HepG2 (cell line): ENCODE results near the gene GPN2. TPM values are rescaled to one million over a fixed set of nuclear protein-coding genes. Genes with fewer than 3 reads are reported as not detected.

Source experiments
- ATAC-seq: fragments of 200-7000 bp; cut with Tn5 transposase; 3 replicates; pipeline ENCODE4 v1.9.1; 2020; ENCODE audit warnings: mild to moderate bottlenecking, moderate library complexity
- BruUV-seq: library from RNA; stranded (reverse); fragments of 400-500 nt; replicated peaks from 2 replicates; lab custom pipeline; 2021; lab: Mats Ljungman, UMichigan
- CTCF ChIA-PET: fragments of 300-600 bp; formaldehyde crosslinking; extraction: SDS; loops from one replicate; lab custom pipeline; 2021; ENCODE audit warnings: low total read pairs, inconsistent platforms, low intra/inter-chr PET ratio; lab: Yijun Ruan, JAX
- POLR2A ChIA-PET: fragments of 350-600 bp; sonication (Branson Sonifier 250); formaldehyde crosslinking; loops from one replicate; lab custom pipeline; 2020; ENCODE audit warnings: antibody characterized with exemption, inconsistent platforms; lab: Yijun Ruan, JAX
- DNase-seq: peaks from one replicate; pipeline ENCODE4 v3.0.0-alpha.2; 2015; ENCODE audit warnings: low spot score
- FAIRE-seq: peaks from 3 replicates; lab custom pipeline; 2011; peaks lifted over from hg19 to GRCh38; lab: Jason Lieb, UNC
- H2AFZ ChIP-seq: one replicate; pipeline ENCODE4 v1.6.1; 2011; ENCODE audit warnings: low read length, inconsistent platforms
- H3K27ac ChIP-seq: fragments of 300-600 bp; 3 replicates; pipeline ENCODE4 v1.8.0; 2011; ENCODE audit warnings: mixed run types, mild to moderate bottlenecking, mixed read lengths, low read length, inconsistent platforms; ENCODE audit not compliant: insufficient read depth; ENCODE audit errors: extremely low read length
- H3K27me3 ChIP-seq, 2 experiments: fragments of 200-600 bp in 1 of 2; 2 replicates in 1 of 2; 3 replicates in 1 of 2; pipeline versions ENCODE4 v1.6.0 to v1.8.0; 2011; ENCODE audit warnings: low read length in 2 of 2, mild to moderate bottlenecking in 2 of 2, moderate library complexity in 2 of 2, inconsistent platforms in 1 of 2; ENCODE audit not compliant: insufficient read depth in 2 of 2, control insufficient read depth in 1 of 2
- H3K36me3 ChIP-seq, 2 experiments: fragments of 200-600 bp in 1 of 2; replicated peaks in 1 of 2; 2 replicates in 1 of 2; 3 replicates in 1 of 2; pipeline versions ENCODE4 v1.5.1 to v1.8.0; 2011; ENCODE audit warnings: low read length in 2 of 2, inconsistent platforms in 1 of 2; ENCODE audit not compliant: insufficient read depth in 2 of 2, control insufficient read depth in 1 of 2
- H3K4me1 ChIP-seq: 2 replicates; pipeline ENCODE4 v1.5.1; 2012; ENCODE audit warnings: low read length, inconsistent platforms; ENCODE audit not compliant: insufficient read depth
- H3K4me2 ChIP-seq: 2 replicates; pipeline ENCODE4 v1.6.0; 2011; ENCODE audit warnings: low read depth, low read length, inconsistent platforms
- H3K4me3 ChIP-seq, 3 experiments: fragments of 200-600 bp in 1 of 3; sonication (generic), shearing (Covaris generic) in 1 of 3; replicated peaks in 1 of 3; 2 replicates each; pipeline ENCODE4 v1.5.1; 2011 to 2016; ENCODE audit warnings: low read length in 3 of 3, inconsistent platforms in 2 of 3, low read depth in 2 of 3, mild to moderate bottlenecking in 2 of 3, control low read depth in 1 of 3, mixed read lengths in 1 of 3; ENCODE audit not compliant: insufficient read depth in 1 of 3
- H3K79me2 ChIP-seq: one replicate; pipeline ENCODE4 v1.6.1; 2011; ENCODE audit warnings: low read length, inconsistent platforms; ENCODE audit not compliant: insufficient read depth
- H3K9ac ChIP-seq: 2 replicates; pipeline ENCODE4 v1.6.0; 2011; ENCODE audit warnings: mild to moderate bottlenecking, low read depth, low read length, inconsistent platforms; ENCODE audit not compliant: insufficient read depth
- H3K9me3 ChIP-seq: 2 replicates; pipeline ENCODE4 v1.5.1; 2012; ENCODE audit warnings: mild to moderate bottlenecking, low read length
- H4K20me1 ChIP-seq: 2 replicates; pipeline ENCODE4 v1.6.0; 2011; ENCODE audit warnings: inconsistent platforms, mild to moderate bottlenecking, low read length, moderate library complexity; ENCODE audit not compliant: insufficient read depth
- CHD2 ChIP-seq: IDR thresholded peaks from 2 replicates; pipeline ENCODE4 v1.6.1; 2011; ENCODE audit warnings: low read depth, low read length, improper control_type of control experiment
- EP300 ChIP-seq, 3 experiments: sonication (generic) in 1 of 3; formaldehyde crosslinking in 1 of 3; IDR thresholded peaks; 2 replicates each; pipeline versions ENCODE4 v1.5.1 to v1.6.1; 2011 to 2020; ENCODE audit warnings: low read depth in 2 of 3, low read length in 2 of 3, borderline replicate concordance in 1 of 3, improper control_type of control experiment in 1 of 3, mild to moderate bottlenecking in 1 of 3, missing genetic modification reagents in 1 of 3, moderate library complexity in 1 of 3
- IKZF5 ChIP-seq: IDR thresholded peaks from 2 replicates; pipeline ENCODE4 v1.6.1; 2018; ENCODE audit warnings: missing genetic modification reagents, mild to moderate bottlenecking, missing compliant biosample characterization
- KMT2B ChIP-seq: IDR thresholded peaks from 2 replicates; pipeline ENCODE4 v1.6.1; 2016; ENCODE audit warnings: missing genetic modification reagents, missing compliant biosample characterization
- RBM39 ChIP-seq: fragments of 200-400 bp; formaldehyde crosslinking; IDR thresholded peaks from one replicate; pipeline ENCODE4 v1.6.1; 2018; ENCODE audit warnings: antibody characterized with exemption, mild to moderate bottlenecking, low read depth, low read length; ENCODE audit not compliant: poor library complexity, severe bottlenecking
- RFX3 ChIP-seq: IDR thresholded peaks from 2 replicates; pipeline ENCODE4 v1.6.1; 2016; ENCODE audit warnings: missing biosample characterization, missing genetic modification reagents
- TRAFD1 ChIP-seq: sonication (generic); formaldehyde crosslinking; IDR thresholded peaks from 2 replicates; pipeline ENCODE4 v1.5.1; 2020; ENCODE audit warnings: missing genetic modification reagents, mild to moderate bottlenecking, borderline replicate concordance
- ZBTB3 ChIP-seq: sonication (generic); formaldehyde crosslinking; IDR thresholded peaks from 2 replicates; pipeline ENCODE4 v1.4.0; 2020; ENCODE audit warnings: low read depth, mild to moderate bottlenecking, moderate library complexity, missing genetic modification reagents, borderline replicate concordance
- ZFP91 ChIP-seq: sonication (generic); formaldehyde crosslinking; IDR thresholded peaks from 2 replicates; pipeline ENCODE4 v1.9.0; 2022; ENCODE audit warnings: missing genetic modification reagents, mild to moderate bottlenecking, borderline replicate concordance
- ZMYM3 ChIP-seq: sonication (generic); formaldehyde crosslinking; IDR thresholded peaks from 2 replicates; pipeline ENCODE4 v1.5.1; 2020; ENCODE audit warnings: mild to moderate bottlenecking, missing genetic modification reagents
- ZNF230 ChIP-seq: sonication (generic); formaldehyde crosslinking; IDR thresholded peaks from 2 replicates; pipeline ENCODE4 v1.4.0; 2020; ENCODE audit warnings: mild to moderate bottlenecking, missing genetic modification reagents
- ZNF577 ChIP-seq: sonication (generic); formaldehyde crosslinking; IDR thresholded peaks from 2 replicates; pipeline ENCODE4 v1.4.0; 2020; ENCODE audit warnings: mild to moderate bottlenecking, low read depth, missing genetic modification reagents, borderline replicate concordance
- WGBS: methylation state at CpG from one replicate; pipeline ENCODE4 v1.1.6; 2017; ENCODE audit warnings: low lambda C conversion rate; 5-methylcytosine and 5-hydroxymethylcytosine counted together
- in situ Hi-C: cut with HindIII; loops from 2 replicates; pipeline ENCODE4 v1.10.0; 2017; ENCODE audit warnings: low pct_unique_long_range_greater_than_20kb; ENCODE audit not compliant: extremely low pct_ligation_motif_present
- intact Hi-C: fragments of 100-400 bp; cut with micrococcal nuclease; formaldehyde crosslinking; loops from one replicate; pipeline ENCODE4 v1.10.0; 2022; ENCODE audit not compliant: unreplicated experiment
- polyA plus RNA-seq, 8 experiments: library from polyadenylated mRNA; depleted of rRNA in 3 of 8; stranded (reverse) in 7 of 8; unstranded in 1 of 8; fragments of >200 nt; fragmentation: Illumina TruSeq in 4 of 8; extraction: Trizol in 4 of 8; gene quantifications; 2 replicates each; pipeline versions ENCODE4 v1.2.1 to v1.2.3, GENCODE V29; 2011 to 2016; ENCODE audit warnings: low read depth in 4 of 8, missing spikeins in 1 of 8, mixed read lengths in 1 of 8; ENCODE audit not compliant: insufficient read depth in 1 of 8
- total RNA-seq, 5 experiments: library from RNA; depleted of rRNA; stranded (reverse); fragments of >200 nt; fragmentation: Illumina TruSeq; extraction: Trizol; gene quantifications; 2 replicates each; pipeline ENCODE4 v1.2.3, GENCODE V29; 2016; ENCODE audit warnings: low read depth in 1 of 5

GPN2 gene
- total and polyA plus RNA-seq, 2 of the 13 experiments (the other 11 are each of a cell fraction or from before 2014, with no cell fraction given), result 19.3 to 38.9 TPM

- TF ChIP-seq TRAFD1 (peak; percentile 73; the same call in 1 of the 2 replicates), CHD2 (no peak), IKZF5 (CRISPR knock-in tag) (peak; percentile 66), ZNF577 (CRISPR knock-in tag) (no peak), ZNF230 (CRISPR knock-in tag) (peak; percentile 53), RFX3 (CRISPR knock-in tag) (no peak), ZMYM3 (peak; percentile 84), RBM39 (peak; percentile 84)
Measured at GRCh38 chr1:26889551-26890466, at the start of gene GPN2 (continued).

GRCh38 chr1:26938659-26939025 is 48.6 kb upstream of the GPN2 start:
- BruUV-seq, result no TSS peak
- DNase-seq, result no peak
- Histone ChIP-seq H3K36me3 (peaks cover 23 to 60% of the 10 kb centered on the region in 2 experiments), H3K4me3 (no peak overlapping the region), H4K20me1 (no peaks in the 10 kb centered on the region), H3K9me3 (no peaks in the 10 kb centered on the region), H3K4me1 (peaks cover 56% of the 10 kb centered on the region), H3K79me2 (peaks cover 30% of the 10 kb centered on the region), H3K27ac (peak overlapping the region; percentile 84), H2AFZ (no peak overlapping the region), H3K9ac (peak overlapping the region; percentile 55), H3K27me3 (no peaks in the 10 kb centered on the region), H3K4me2 (peak overlapping the region; percentile 53)
- intact Hi-C loops (loop anchor here (1.0 to 5.0 kb wide), 3 partner anchors 24 to 59 kb away; partner anchors contain the start of gene GPATCH3), in situ Hi-C loops (no loop called here)
- peak; percentile 50 for FAIRE-seq
- 52% methylated on average over 2 of the region's 2 CpGs for WGBS
- ChIA-PET POLR2A (interaction anchor here (0.7 to 12.9 kb wide), 23 partner anchors 8 to 106 kb away, joined by 3 to 371 read pairs (median 9); partner anchors contain the start of genes GPATCH3, GPN2, KDF1 and NR0B2), CTCF (no interaction called here)
- peak; percentile 50 for ATAC-seq
- TF ChIP-seq ZBTB3 (0 out of 2 replicates have a peak, but pooled peaks have one; percentile 12), KMT2B (no peak), EP300 (IDR thresholded peaks at IDR 0.05; ENCODE audit: low read depth in 2 of 2, low read length in 2 of 2) (no peak), EP300 (CRISPR knock-in tag; IDR thresholded peaks at IDR 0.05; ENCODE audit: borderline replicate concordance) (no peak), ZFP91 (0 out of 2 replicates have a peak, but pooled peaks have one; percentile 24)
